Right lung (tissue), 10 donors: ENCODE measurements around the gene ZMAT2. TPM values are rescaled to one million over a fixed set of nuclear protein-coding genes. Genes with fewer than 3 reads are reported as not detected.
A peak's percentile ranks its signal among the peaks of the same experiment; 100 is the strongest.
"Not testable (repeated sequence)": the region's sequence is repeated elsewhere in the genome, so short reads cannot be mapped to it uniquely, and the experiment has no call there.

Source experiments
- DNase-seq, 2 donors: peaks; one replicate each; pipeline ENCODE4 v3.0.0-alpha.2; 2013
- long read RNA-seq, 8 donors: transcript quantifications; one replicate each; lab custom pipeline, GENCODE V29; 2026
- polyA plus RNA-seq, 5 donors: library from polyadenylated mRNA; unstranded; fragments of 120-200 nt; gene quantifications; one replicate each; pipeline versions ENCODE4 v1.2.1 to v1.2.3, GENCODE V29; 2013; ENCODE audit warnings: inconsistent platforms in 1 of 5, low replicate concordance in 1 of 5; ENCODE audit not compliant: insufficient read length in 5 of 5, insufficient read depth in 1 of 5

ZMAT2 gene, protein sequence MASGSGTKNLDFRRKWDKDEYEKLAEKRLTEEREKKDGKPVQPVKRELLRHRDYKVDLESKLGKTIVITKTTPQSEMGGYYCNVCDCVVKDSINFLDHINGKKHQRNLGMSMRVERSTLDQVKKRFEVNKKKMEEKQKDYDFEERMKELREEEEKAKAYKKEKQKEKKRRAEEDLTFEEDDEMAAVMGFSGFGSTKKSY
- polyA plus RNA-seq, result 100 to 1,000 TPM in 4 of 5 donors, 10 to 100 TPM in 1; 95.6 to 151 (median 114) TPM
- long read RNA-seq, donor 1, transcript ZMAT2-201 (6 exons, 1,647 nt), result major isoform, 21 of 30 reads
- long read RNA-seq, donor 1, partial matches to known transcripts, result 9 of 30 reads
- long read RNA-seq, donor 1, other reads (novel, unspliced or antisense), result 0 of 30 reads
- long read RNA-seq, donor 2, transcript ZMAT2-201 (6 exons, 1,647 nt), result major isoform, 15 of 15 reads
- long read RNA-seq, donor 2, partial matches to known transcripts, result 0 of 15 reads
- long read RNA-seq, donor 2, other reads (novel, unspliced or antisense), result 0 of 15 reads
- long read RNA-seq, donor 3, transcript ZMAT2-201 (6 exons, 1,647 nt), result major isoform, 13 of 23 reads
- long read RNA-seq, donor 3, partial matches to known transcripts, result 10 of 23 reads
- long read RNA-seq, donor 3, other reads (novel, unspliced or antisense), result 0 of 23 reads
- long read RNA-seq, donor 4, transcript ZMAT2-201 (6 exons, 1,647 nt), result major isoform, 15 of 20 reads
- long read RNA-seq, donor 4, partial matches to known transcripts, result 5 of 20 reads
- long read RNA-seq, donor 4, other reads (novel, unspliced or antisense), result 0 of 20 reads
- long read RNA-seq, donor 5, transcript ZMAT2-201 (6 exons, 1,647 nt), result major isoform, 20 of 48 reads
- long read RNA-seq, donor 5, partial matches to known transcripts, result 28 of 48 reads
- long read RNA-seq, donor 5, other reads (novel, unspliced or antisense), result 0 of 48 reads
- long read RNA-seq, donor 6, transcript ZMAT2-201 (6 exons, 1,647 nt), result major isoform, 34 of 44 reads
- long read RNA-seq, donor 6, partial matches to known transcripts, result 10 of 44 reads
- long read RNA-seq, donor 6, other reads (novel, unspliced or antisense), result 0 of 44 reads
- long read RNA-seq, donor 7, transcript ZMAT2-201 (6 exons, 1,647 nt), result major isoform, 9 of 9 reads
- long read RNA-seq, donor 7, partial matches to known transcripts, result 0 of 9 reads
- long read RNA-seq, donor 7, other reads (novel, unspliced or antisense), result 0 of 9 reads
- long read RNA-seq, donor 8, transcript ZMAT2-201 (6 exons, 1,647 nt), result major isoform, 9 of 19 reads
- long read RNA-seq, donor 8, partial matches to known transcripts, result 10 of 19 reads
- long read RNA-seq, donor 8, other reads (novel, unspliced or antisense), result 0 of 19 reads

DNA sequence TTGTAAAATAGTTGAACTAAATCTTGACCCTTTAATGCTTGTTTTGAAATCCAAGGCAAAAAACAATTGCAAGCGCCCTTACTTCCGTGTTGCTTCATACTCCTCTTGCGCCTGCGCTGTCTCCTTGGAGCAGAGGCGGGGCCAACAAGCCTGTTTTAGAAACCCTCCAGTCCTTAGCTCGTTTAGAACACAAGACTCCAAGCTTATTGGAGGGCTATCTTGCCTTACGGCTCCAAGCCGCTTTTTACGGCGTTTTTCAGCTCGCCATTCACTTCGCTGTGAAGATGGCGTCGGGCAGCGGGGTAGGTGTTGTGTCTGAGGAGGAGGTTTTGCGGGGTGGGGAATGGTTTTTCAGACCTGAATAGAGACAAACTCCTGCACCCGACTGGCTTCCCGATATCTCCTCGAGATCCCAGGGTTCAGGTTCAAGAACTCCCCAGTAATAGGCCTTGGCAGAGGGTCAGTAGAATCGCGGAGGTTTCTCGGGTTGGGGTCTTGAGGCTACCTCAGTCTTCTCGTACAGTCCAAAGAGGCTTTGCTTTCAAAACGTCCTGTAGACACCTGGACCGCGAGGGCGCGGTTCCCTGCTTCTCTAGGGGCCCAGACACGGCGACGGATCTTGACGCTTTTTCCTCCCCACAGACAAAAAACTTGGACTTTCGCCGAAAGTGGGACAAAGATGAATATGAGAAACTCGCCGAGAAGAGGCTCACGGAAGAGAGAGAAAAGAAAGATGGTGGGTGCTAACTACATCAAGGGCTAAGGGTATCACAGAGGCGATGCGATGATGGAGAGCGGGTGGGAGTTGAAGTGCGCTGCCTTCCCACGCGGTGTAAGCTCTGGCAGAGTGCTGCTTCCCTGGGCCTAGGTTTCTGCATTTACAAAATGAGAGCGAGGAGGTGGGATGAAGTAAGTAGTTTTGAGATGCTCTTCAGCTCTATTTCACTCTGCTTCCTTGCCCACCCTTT, at the start of gene ZMAT2:
Gene ZMAT2, plus strand, starts transcription at position 271 of the 968 bp plus-strand sequence. Its CDS starts 14 bp downstream, at position 285.
- DNase-seq, result peak; percentile 89 to 94

DNA sequence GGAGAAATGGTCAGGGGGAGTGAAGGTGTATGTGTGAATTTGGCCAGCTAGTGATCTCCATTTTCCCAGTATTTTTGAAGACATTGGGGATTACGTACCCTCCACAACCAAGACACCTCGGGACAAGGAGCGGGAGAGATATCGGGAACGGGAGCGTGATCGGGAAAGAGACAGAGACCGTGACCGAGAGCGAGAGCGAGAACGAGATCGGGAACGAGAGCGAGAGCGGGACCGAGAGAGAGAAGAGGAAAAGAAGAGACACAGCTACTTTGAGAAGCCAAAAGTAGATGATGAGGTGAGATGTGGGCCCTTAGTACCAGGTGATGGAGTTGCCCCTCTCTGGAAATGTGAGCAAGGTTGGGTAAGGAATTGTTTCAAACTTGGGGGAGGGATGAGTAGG, 41.4 kb upstream of the ZMAT2 start:
- no peak for DNase-seq

DNA sequence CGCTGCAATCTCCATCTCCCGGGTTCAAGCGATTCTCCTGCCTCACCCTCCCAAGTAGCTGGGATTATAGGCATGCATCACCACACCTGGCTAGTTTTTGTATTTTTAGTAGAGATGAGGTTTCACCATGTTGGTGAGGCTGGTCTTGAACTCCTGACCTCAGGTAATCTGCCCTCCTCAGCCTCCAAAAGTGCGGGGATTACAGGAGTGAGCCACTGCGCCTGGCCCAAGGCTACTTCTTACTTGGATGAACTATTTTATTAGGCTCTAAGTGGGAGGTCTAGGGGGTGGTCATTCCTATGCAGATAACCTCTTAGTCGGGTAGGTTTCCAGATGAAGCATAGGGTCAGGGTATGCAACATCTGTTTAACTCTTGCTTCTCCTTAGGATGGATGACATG, 39.9 kb upstream of the ZMAT2 start:
- not testable (repeated sequence) for DNase-seq

DNA sequence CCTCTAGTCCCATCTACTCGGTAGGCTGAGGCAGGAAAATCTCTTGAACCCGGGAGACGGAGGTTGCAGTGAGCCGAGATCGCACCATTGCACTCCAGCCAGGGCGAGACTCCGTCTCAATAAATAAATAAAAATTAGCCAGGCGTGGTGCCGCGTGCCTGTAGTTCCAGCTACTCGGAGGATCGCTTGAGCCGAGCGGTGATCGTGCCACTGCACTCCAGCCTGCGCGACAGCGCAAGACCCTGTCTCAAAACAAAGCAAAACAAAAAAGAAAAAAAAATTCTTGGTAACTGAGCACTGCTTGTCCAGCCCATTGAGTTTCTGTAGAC, 36.3 kb upstream of the ZMAT2 start:
- DNase-seq, result no peak

DNA sequence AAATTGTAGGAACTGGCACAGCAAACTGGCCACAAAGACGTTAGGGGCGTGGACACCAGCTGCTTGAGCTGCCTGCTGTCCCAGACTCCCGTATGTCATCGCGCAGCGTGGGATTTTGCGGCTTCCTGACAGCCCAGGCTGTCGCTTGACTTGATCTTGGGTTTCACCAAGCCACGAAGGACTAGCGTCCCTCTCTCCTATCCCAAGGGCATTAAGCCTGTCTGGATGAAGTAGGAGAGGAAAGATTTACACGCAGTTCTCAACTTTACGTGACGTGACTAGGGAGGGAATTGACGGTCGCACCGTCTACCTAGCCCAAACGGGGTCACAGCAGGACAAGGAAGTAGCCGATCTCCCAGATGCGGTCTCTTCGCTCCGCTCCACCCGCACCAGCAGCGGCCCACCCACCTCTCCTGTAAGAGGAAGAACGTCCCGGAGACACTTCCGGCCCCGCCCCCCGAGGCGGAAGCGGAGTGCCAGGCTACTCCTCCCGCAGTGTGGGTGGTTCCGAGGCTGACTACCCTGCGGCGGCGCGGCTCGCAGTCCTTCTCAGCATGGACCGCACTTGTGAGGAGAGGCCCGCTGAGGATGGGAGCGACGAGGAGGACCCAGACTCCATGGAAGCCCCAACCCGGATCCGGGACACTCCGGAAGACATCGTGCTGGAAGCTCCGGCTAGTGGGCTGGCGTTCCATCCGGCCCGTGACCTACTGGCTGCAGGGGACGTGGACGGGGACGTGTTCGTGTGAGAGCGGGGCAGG, 35.7 kb upstream of the ZMAT2 start, which contains the start of gene WDR55:
Gene WDR55, plus strand, starts transcription at position 546 of the 761 bp plus-strand sequence. Its CDS starts 9 bp downstream, at position 555.
- peak; percentile 90 for DNase-seq

DNA sequence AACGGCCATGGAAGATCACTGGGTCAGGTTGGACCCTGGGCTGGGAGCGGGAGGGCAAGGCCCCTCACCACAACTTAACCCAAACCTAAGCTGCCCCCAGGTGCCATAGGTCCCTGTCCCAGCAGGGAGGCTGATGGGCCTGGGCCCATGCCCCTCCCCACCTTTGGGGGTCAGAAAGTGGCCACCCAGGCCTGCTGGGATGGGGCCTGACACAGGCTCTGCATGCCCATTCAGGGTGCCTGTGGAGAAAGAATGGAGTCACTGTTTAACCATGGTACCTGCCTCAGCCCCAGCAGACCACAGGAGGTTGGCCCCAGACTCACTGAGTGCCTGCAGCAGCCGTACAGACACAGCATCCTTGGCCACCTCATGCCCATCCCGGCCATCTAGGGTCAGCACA, 29.2 kb upstream of the ZMAT2 start:
- not testable (repeated sequence) for DNase-seq

DNA sequence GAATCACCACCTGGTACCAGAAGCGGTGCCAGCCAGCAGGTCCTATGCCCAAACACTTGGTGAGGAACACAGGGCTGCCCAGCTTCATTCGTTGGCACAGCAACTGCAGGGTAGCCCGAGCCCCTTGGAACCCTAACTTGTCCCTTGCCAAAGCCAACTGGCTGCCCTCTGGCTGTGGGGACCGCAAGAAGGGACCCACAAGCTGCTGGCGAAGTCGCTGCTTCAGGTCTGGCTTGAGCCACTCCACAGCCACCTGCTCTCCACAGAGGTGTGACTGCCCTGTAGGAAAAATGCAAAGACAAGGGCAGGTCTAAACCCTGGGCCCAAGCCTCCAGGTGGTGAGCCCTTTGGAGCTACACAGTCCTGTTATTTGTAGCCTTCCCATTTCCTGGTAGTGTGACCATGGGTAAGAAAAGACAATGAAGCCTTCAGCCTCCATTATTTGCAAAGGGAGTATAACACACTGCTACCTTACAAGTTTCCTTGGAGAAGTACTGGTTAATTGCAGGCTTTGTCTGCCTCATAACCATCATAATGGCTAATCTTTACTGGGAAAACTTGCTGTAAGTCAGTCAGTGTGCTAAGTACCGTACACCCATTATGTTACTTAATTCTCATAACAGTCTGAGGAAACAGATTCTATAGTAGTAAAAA, 28.6 kb upstream of the ZMAT2 start:
- no peak for DNase-seq

DNA sequence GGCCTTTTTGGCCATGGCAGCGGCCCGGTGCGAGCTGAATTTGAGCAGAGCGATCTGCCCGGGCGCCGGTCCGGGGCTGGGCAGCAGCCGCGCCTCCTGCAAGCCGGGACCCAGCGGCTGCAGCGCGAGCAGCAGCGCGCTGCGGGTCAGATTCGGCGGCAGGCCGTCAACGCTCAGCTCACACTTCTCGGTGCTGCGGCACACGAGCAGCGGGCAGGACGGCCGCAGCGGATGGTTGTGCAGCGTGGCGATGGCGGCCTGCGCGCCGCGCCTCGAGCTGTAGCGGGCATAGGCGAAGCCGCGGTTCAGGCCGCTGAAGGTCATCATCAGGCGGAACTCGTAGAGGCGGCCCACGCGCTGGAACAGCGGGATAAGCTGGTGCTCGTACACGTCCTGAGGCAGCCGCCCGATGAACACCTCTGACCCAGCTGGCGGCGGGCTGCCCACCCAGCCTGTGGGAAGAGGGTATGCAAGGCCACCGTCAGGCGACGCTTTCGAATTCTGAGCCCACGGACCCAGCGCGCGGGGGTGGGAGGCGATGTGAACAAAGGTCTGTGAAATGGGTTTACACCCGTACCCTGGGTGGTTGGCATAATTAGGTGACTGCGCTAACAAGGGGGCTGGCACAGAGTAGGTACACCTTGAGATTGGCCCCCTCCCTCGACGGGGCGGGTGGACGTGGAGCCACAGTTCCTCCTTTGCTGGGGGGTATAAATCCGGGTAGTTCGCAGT, 27.6 kb upstream of the ZMAT2 start:
- no peak for DNase-seq

DNA sequence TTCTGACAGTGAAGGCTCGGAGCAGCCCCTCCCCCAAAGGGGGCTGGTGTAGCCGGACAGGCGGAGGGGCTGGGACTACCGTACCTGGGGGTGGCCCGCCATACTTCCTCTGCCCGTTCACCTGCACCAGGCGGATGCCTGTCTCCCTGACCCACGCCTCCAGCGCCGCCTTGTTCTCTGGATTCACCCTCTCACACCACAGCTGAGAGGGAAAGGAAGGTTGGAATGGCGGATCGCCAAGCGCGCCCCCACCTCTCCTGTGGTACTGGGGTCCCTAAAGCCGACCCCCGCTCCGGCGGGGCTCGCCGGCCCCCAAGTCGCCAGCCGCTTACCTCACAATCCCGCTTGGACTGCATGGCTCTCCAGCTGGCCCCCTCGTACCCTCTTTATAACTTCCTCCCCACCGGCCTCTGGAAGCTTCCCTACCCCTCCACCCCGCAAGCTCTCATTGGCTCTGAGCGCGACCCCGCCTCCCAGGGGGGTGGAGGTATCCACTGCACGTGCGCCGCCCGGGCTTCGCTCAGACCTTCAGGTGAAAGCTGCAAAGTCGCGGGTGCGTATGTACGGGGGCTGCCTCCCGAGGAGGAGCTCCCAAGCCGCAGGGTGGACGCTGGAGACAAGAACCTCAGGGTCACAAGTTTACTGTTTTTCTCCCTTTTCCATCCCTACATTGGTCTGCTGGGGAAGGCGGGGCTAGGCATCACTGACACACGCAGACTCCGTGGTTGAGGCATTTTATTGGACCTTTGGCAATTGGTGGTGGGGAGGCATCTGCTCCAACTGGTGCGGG, 26.9 kb upstream of the ZMAT2 start, which contains the start of gene DND1:
Gene DND1, minus strand, starts transcription at position 390 of the 790 bp plus-strand sequence. Its CDS starts 34 bp downstream, at position 356.
- DNase-seq, result no peak

DNA sequence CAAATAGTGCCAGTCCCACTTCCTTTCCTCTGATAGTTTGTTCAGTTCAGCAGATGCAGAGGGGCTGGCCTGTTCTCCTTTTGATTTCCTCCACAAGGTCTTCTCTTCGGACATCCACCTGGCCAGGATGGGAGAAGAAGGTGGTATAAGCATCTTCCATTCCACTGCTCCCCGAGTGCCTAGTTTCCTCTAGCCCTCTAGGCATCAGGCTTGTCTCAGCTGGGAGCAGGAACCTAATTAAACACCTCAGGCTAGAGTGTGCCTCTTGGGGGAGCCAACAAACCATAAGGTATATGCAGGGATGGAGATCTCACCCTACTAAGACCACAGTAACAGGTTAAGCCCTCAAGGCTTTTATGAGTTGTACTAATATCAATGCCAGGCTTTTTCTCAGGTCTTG, 26.0 kb upstream of the ZMAT2 start:
- DNase-seq, result no peak

DNA sequence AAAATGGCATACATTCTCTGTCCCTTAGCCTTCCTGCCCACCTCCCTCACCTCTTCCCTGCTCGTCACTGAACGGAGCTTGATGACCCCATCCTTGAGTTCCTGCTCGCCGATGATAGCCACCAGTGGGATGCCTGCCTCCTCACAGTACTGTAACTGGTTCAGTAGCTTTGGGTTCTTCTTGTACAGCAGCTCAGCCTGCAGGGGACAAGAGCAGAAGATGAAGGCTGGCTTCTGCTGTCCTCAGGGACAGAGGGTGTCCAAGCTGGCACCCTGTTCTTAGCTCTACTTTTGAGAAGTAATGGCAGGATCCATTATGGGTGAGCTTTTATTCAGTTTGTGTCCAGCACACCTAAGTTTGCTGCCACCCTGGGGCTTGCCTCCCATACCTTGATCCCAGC, 25.6 kb upstream of the ZMAT2 start:
- no peak for DNase-seq

DNA sequence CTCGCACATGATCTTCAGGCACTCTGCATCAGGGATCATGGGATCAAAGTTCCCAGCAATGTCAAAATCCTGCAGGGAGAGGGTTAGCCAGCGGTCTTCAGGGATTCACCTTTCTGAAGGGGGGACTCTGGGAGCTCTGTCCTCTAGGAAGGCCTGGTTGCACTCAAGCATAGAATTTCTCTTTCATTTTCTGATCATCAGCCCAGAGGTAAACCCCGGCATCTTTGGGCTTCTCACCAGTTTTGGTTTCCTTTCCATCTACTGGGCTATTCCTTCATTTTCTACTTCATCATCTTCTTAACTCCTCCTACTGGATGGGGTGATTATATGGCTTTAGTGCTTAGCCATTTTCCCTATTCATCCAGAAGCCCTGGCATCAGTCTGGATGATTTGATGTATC, 22.3 kb upstream of the ZMAT2 start:
- no peak for DNase-seq

DNA sequence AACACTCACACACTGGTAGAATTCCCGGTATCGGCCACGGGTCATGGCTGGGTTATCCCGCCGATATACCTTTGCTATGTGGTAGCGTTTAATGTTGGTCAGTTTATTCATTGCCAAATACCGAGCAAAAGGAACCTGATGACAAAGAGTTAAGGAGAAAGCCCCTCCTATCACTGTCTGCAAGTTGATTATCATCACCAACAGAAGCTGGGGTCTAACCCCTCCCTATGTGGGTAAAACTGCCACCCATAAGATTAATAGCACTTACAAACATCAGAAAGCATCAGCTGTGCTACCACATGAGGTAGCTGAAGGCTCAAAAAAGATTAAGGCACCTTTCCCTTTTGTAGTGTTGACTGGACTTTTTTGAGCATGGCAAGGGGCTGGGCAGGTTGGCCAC, 21.3 kb upstream of the ZMAT2 start:
- no peak for DNase-seq

DNA sequence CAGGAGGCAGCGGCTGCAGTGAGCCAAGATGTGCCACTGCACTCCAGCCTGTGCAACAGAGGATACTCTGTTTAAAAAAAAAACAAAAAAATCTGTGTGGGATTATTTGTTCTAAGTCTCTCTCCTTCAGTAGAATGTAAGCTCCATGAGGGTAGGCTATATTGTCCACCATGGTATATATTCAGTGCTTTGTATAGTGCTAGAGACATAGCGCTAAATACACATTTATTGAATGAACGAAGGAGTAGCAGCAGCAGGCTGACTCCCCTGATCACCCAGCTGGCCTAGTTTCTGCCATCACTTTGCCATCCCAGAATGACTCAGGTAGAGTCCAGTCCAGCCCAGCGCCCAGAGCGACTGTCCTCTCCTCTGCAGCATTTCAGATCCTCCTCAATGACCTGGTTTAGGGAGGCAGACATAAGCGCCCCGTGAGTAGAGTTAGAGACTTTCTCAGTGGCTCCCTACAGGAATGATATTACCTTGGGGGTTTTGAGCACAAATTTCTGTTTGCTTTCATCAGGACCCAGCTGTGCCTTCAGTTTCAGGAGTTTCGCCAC, 9.8 kb upstream of the ZMAT2 start:
- no peak for DNase-seq

DNA sequence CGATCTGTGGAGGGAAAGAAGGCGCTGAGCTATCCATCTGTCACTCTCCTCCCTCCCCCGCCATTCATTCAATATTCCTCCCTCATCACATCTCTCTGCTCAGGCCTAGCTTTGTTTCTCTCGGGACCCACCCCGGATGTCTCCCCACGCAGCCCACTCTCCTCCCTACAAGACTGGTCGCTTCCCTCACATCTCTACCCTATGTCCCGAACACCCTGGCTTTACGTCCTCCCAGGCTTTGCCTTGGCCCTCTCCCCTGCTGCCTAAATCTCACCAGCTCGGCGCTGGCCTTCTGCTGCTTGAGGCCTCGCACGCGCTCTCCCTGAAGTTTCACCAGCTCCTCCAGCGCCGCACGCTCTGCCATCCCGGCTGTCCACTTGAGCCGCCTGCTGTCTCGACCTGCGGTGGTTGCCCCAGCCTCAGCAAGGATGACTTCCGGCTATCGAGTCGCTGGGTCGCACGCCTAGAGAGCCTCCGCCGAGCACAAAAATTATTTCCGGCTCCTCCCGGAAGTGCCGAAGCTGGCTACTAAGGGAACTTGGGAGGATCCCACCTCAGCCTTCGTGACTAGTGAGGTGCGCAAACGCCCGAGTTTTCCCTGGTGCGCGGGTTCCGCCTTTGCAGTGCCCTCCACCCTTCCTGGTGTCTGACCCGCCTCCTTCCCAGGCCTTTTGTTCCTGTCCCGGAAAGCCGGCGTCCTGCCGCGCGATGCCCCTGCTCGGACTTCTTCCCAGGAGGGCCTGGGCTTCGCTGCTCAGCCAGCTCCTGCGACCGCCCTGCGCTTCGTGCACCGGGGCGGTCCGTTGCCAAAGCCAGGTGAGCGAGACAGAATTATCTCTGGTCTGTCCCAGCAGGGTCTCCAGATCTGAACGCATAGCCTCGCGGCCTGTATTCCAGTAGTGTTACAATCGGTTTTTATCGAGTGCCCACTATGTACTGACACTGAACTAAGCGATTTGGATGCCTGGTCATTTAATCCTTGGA, 9.0 kb upstream of the ZMAT2 start, which contains the start of the genes HARS1 and HARS2:
Gene HARS1, minus strand, starts transcription at position 430 of the 984 bp plus-strand sequence. Its CDS starts 66 bp downstream, at position 364.
Gene HARS2, plus strand, starts transcription at position 515 of the 984 bp plus-strand sequence. Its CDS starts 194 bp downstream, at position 709.
- DNase-seq, result peak; percentile 82
